T-helper 1 cell treated with Interleukin-12 subunit alpha and Interleukin-12 subunit beta and Interleukin-4 antibody, amounts not matched to agents 30 μg/mL and 1 μg/mL, for 36 hours (primary cell): Measurements from ENCODE around the gene SYCE1L.
"Not testable (repeated sequence)": the region's sequence is repeated elsewhere in the genome, so short reads cannot be mapped to it uniquely, and the experiment has no call there.

Experiments used
- H3K27ac Mint-ChIP-seq: one replicate; pipeline ENCODE4 v1.8.0; 2021; ENCODE audit warnings: mild to moderate bottlenecking, mixed read lengths
- H3K27me3 Mint-ChIP-seq: one replicate; pipeline ENCODE4 v1.8.0; 2021; ENCODE audit warnings: low read depth, mixed read lengths
- H3K36me3 Mint-ChIP-seq: one replicate; pipeline ENCODE4 v1.8.0; 2021; ENCODE audit warnings: low read depth, mixed read lengths
- H3K4me1 Mint-ChIP-seq: one replicate; pipeline ENCODE4 v1.8.0; 2021; ENCODE audit warnings: low read depth, mixed read lengths
- H3K4me3 Mint-ChIP-seq: one replicate; pipeline ENCODE4 v1.8.0; 2021; ENCODE audit warnings: mild to moderate bottlenecking, moderate library complexity, mixed read lengths
- H3K9me3 Mint-ChIP-seq: one replicate; pipeline ENCODE4 v1.8.0; 2021; ENCODE audit warnings: mixed read lengths

SYCE1L gene, protein sequence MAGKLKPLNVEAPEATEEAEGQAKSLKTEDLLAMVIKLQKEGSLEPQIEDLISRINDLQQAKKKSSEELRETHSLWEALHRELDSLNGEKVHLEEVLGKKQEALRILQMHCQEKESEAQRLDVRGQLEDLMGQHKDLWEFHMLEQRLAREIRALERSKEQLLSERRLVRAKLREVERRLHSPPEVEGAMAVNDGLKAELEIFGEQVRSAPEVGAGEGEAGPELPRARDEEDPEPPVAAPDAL

GRCh38 chr16:77199211-77199610, at the start of gene SYCE1L:
Gene SYCE1L (plus strand): TSS chr16:77199408. CDS start chr16:77199452, 44 bp downstream.
- H3K9me3 Mint-ChIP-seq, result no peaks in the 10 kb centered on the region
- no peak within 1 kb of the TSS for H3K27ac Mint-ChIP-seq
- H3K4me1 Mint-ChIP-seq, result peaks cover 7% of the 10 kb centered on the region
- H3K36me3 Mint-ChIP-seq, result peaks cover 30% of the 10 kb centered on the region
- H3K27me3 Mint-ChIP-seq, result no peaks in the 10 kb centered on the region
- H3K4me3 Mint-ChIP-seq, result no peak within 1 kb of the TSS

DNA sequence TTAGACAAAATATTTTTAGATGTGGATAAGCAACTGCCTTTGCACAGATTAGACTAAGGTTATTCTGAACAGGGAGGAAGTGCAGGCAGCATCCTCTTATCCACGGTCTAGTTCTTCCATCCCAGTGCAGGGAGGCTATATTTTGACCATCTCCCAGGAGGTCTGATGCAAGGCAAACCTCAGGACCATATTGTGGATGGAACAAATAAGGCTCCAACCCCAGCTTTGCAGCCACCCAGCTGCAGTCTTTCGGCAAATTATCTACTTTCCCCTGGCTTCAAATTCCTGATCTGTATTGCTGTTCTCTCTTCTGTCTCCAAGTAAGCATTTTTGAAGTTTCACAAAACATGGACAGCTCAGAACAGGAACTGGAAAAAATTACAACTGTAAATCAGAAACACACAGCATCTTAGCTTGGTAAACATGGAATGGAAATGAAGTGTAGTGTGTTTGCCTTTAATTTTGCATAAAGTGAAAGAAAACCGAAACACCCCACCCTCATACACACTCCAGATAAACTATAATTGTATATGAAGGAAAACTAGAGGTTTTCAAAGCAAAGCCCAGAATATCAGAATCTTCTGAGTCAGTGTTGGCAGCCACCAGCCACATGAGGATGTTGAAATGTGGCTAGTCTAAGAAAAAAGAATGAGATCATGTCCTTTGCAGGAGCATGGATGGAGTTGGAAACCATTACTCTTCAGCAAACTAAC, 41.7 kb upstream of the SYCE1L start:
- no peaks in the 10 kb centered on the region for H3K9me3 Mint-ChIP-seq
- no peak overlapping the region for H3K27ac Mint-ChIP-seq
- H3K27me3 Mint-ChIP-seq, result peaks cover 6% of the 10 kb centered on the region
- H3K4me3 Mint-ChIP-seq, result no peak overlapping the region
- no peaks in the 10 kb centered on the region for H3K4me1 Mint-ChIP-seq
- no peaks in the 10 kb centered on the region for H3K36me3 Mint-ChIP-seq

GRCh38 chr16:77158293-77158692, 40.9 kb upstream of the SYCE1L start:
- Mint-ChIP-seq H3K9me3 (no peaks in the 10 kb centered on the region), H3K27me3 (peaks cover 7% of the 10 kb centered on the region), H3K36me3 (no peaks in the 10 kb centered on the region), H3K27ac (no peak overlapping the region), H3K4me3 (no peak overlapping the region), H3K4me1 (no peaks in the 10 kb centered on the region)

DNA sequence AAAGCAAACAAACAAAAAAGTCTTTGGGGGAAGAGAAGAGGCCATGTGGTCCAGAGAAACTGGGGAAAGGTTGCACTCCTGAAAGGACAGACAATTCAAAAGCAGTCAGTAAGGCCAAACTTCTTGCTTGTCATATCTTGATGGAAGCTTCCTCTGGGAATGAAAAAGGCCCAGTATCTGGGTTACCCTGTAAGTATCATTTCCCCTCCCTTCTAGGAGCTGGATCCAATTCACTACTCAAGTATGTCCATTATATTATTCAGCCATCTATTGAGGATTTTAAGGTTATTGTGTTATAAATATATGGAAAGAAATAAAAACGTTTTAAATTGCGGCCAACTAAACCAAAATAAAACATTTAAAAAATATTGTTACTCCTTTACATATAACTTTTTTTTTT, 34.2 kb upstream of the SYCE1L start:
- no peaks in the 10 kb centered on the region for H3K36me3 Mint-ChIP-seq
- no peaks in the 10 kb centered on the region for H3K9me3 Mint-ChIP-seq
- H3K4me3 Mint-ChIP-seq, result no peak overlapping the region
- H3K27me3 Mint-ChIP-seq, result peaks cover 23% of the 10 kb centered on the region
- no peaks in the 10 kb centered on the region for H3K4me1 Mint-ChIP-seq
- H3K27ac Mint-ChIP-seq, result no peak overlapping the region

DNA sequence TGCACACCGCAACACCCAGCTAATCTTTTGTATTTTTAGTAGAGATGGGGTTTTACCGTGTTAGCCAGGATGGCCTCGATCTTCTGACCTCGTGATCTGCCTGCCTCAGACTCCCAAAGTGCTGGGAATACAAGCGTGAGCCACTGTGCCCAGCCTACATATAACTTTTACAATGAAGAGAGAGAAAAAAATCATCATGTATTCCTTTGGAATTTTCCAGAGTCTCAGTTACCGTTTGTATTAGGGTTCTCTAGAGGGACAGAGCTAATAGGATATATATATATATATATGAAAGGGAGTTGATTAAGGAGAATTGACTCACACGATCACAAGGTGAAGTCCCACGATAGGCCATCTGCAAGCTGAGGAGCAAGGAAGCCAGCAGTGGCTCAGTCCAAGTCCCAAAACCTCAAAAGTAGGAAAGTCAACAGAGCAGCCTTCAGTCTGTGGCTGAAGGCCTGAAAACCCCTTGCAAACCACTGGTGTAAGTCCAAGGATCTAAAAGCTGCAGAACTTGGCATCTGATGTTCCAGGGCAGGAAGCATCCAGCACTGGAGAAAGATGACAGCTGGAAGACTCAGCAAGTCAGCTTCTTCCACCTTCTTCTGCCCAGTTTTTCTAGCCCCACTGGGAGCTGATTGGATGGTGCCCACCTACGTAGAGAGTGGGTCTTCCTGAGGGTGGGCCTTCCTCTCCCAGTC, 33.5 kb upstream of the SYCE1L start:
- not testable (repeated sequence) for H3K36me3 Mint-ChIP-seq, H3K4me1 Mint-ChIP-seq, H3K27ac Mint-ChIP-seq, H3K4me3 Mint-ChIP-seq, H3K9me3 Mint-ChIP-seq
- peaks cover 23% of the 10 kb centered on the region for H3K27me3 Mint-ChIP-seq

DNA sequence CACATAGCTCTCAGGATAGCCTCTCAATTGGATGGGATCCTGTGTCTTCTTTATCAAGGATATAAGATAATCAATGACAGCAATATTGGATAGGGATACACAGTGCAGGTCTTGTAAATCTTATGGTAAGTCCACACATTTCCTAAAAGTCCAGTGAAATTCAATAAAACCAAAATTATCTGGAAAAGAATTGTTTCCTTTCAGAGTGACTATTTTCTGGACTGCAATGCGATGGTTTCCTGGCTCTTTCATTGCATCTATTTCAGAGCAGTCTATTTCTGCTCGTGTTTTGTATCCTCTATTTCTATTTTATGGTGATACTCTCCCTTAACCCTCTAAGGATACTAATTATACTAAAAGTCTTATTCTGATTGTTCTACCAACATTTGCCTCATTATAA, 32.5 kb upstream of the SYCE1L start:
- Mint-ChIP-seq H3K27ac (no peak overlapping the region), H3K9me3 (no peaks in the 10 kb centered on the region), H3K4me3 (no peak overlapping the region), H3K36me3 (no peaks in the 10 kb centered on the region), H3K4me1 (no peaks in the 10 kb centered on the region), H3K27me3 (peaks cover 23% of the 10 kb centered on the region)

DNA sequence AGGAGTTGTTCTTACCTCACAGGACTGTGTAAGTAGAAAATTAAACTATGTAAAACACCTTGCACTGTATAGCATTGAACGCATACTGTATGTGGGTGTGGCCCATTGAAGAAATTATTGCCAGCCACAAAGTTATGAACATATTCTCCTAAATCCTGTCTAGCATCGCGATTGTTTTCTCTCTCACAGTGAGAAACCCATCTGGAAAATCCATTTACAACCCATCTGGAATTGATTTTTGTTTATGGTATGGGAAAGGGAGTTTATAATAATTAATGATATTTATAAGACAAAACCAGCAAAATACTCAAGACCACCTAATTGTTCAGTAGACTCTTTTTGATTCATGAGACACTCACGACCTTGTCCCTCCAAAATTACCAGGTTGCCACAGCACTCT, 30.3 kb upstream of the SYCE1L start:
- no peak overlapping the region for H3K27ac Mint-ChIP-seq
- H3K9me3 Mint-ChIP-seq, result no peaks in the 10 kb centered on the region
- H3K36me3 Mint-ChIP-seq, result no peaks in the 10 kb centered on the region
- no peaks in the 10 kb centered on the region for H3K4me1 Mint-ChIP-seq
- peaks cover 17% of the 10 kb centered on the region for H3K27me3 Mint-ChIP-seq
- H3K4me3 Mint-ChIP-seq, result no peak overlapping the region

DNA sequence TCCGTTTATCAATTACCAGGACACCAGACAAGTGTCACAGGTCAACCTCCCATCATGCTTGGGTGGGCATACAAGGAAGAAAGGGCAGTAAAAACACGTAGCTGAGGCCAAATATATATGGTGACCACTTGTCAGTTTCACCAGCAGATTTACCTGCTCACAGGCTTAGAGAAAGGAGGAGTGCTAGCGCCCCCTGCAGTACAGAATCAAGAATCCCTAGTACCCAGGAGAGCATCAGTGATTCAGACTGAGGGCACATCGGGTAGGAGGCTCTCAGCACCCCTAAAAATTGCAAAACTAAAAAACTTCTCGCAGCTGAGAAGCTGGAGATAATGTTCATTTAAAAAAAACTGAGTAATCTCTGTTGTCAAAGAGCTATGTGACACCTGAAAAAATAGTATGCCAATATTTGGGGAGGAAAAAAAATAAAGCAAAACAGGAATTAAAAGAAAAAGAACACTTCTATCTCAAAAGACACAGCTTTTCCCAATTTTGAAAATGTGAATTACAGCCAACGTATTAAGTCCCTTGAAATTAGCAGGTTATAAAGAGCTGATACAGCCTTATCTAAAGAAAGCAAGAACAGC, 29.5 kb upstream of the SYCE1L start:
- Mint-ChIP-seq H3K9me3 (no peaks in the 10 kb centered on the region), H3K4me3 (no peak overlapping the region), H3K27me3 (peaks cover 15% of the 10 kb centered on the region), H3K27ac (no peak overlapping the region), H3K36me3 (no peaks in the 10 kb centered on the region), H3K4me1 (no peaks in the 10 kb centered on the region)

- H3K4me1 Mint-ChIP-seq, result no peaks in the 10 kb centered on the region
Observed at GRCh38 chr16:77170805-77171204, 28.4 kb upstream of the SYCE1L start.

GRCh38 chr16:77171745-77172635, 27.2 kb upstream of the SYCE1L start:
- no peak overlapping the region for H3K27ac Mint-ChIP-seq
- peaks cover 21% of the 10 kb centered on the region for H3K27me3 Mint-ChIP-seq
- no peaks in the 10 kb centered on the region for H3K4me1 Mint-ChIP-seq
- H3K36me3 Mint-ChIP-seq, result no peaks in the 10 kb centered on the region
- H3K9me3 Mint-ChIP-seq, result no peaks in the 10 kb centered on the region
- no peak overlapping the region for H3K4me3 Mint-ChIP-seq

More at GRCh38 chr16:77170805-77171204, 28.4 kb upstream of the SYCE1L start:
- Mint-ChIP-seq H3K9me3 (no peaks in the 10 kb centered on the region), H3K27ac (no peak overlapping the region), H3K4me3 (no peak overlapping the region), H3K27me3 (peaks cover 15% of the 10 kb centered on the region), H3K36me3 (no peaks in the 10 kb centered on the region)

- Mint-ChIP-seq H3K27me3 (peaks cover 22% of the 10 kb centered on the region), H3K4me3 (no peak overlapping the region), H3K9me3 (no peaks in the 10 kb centered on the region), H3K36me3 (no peaks in the 10 kb centered on the region), H3K4me1 (no peaks in the 10 kb centered on the region), H3K27ac (no peak overlapping the region)
Observed at GRCh38 chr16:77172951-77173350, 26.3 kb upstream of the SYCE1L start.

DNA sequence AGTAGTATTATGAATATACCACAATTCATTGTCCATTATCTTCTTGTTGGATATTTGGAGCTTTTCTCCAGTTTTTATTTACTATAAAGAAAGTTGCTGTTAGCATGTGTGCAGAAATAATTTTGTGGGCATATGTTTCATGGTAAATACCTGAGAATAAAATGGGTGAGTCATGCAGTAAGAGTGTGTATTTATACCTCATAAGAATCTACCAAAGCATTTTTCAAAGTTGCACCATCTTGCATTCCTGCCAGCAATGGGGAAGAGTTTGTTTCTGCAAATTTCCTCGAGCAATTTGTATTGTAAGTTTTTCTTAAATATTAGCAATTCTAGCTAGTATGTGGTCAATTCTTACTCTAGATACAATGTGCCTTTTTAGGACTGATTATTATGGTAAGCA, 16.1 kb upstream of the SYCE1L start:
- Mint-ChIP-seq H3K4me3 (no peak overlapping the region), H3K9me3 (no peaks in the 10 kb centered on the region), H3K4me1 (no peaks in the 10 kb centered on the region), H3K27me3 (peaks cover 24% of the 10 kb centered on the region), H3K27ac (no peak overlapping the region), H3K36me3 (no peaks in the 10 kb centered on the region)

- not testable (repeated sequence) for H3K4me3 Mint-ChIP-seq, H3K9me3 Mint-ChIP-seq, H3K4me1 Mint-ChIP-seq
Observed at GRCh38 chr16:77186298-77186697, 12.9 kb upstream of the SYCE1L start.

DNA sequence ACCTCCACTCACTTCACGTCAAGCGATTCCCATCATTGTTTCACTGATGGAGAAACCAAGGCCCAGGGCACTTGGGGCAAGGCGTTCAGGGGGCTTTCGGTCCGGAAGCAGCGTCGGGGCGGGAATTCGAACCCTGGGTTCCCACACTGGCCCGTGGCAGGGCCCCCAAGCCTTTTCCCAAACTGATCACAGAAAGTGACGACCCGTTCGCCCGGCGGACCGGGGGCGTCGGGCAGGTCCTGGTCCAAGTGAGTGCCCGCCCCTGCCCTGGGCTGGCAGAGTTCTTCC, 9.1 kb upstream of the SYCE1L start:
- Mint-ChIP-seq H3K27me3 (peaks cover 17% of the 10 kb centered on the region), H3K4me1 (peaks cover 35% of the 10 kb centered on the region), H3K36me3 (peaks cover 30% of the 10 kb centered on the region), H3K4me3 (peak overlapping the region; percentile 90), H3K9me3 (no peaks in the 10 kb centered on the region), H3K27ac (peak overlapping the region; percentile 98)

More at GRCh38 chr16:77186298-77186697, 12.9 kb upstream of the SYCE1L start:
- not testable (repeated sequence) for H3K36me3 Mint-ChIP-seq, H3K27ac Mint-ChIP-seq
- peaks cover 27% of the 10 kb centered on the region for H3K27me3 Mint-ChIP-seq
